CMK (cell line): Measurements from ENCODE around the gene PRDX5.

Experiments used
- DNase-seq: peaks from one replicate; pipeline ENCODE4 v3.0.0-alpha.2; 2010; ENCODE audit warnings: low read depth

PRDX5 gene

DNA sequence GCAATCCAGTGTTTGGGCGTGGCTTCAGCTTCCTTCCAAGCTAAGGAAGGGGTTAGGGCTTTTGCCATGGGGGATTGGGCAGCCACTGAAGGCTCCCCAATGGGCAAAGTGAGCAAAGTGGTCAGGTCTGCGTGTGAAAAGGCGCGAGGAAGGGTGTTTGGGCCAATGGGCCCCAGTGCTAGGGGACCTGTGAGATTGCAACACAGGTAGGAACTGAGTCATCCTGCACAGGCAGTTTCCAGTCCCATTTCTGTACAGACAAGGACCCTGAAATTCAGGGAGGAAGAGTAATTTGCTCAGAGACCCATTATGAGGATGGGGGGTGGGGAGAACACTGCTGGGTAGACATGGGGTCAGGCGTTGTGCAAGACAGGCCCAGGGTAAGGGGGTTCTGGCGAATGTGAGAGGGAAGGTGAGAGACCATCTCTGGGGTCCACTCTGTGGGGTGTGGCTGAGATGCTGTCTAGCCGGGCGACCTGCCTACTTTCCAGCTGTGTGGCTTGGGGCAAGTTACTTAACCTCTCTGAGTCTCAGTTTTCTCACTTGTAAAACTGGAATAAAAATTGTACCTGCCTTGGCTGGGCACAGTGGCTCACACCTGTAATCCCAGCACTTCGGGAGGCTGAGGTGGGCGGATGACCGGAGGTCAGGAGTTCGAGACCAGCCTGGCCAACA is 29.4 kb downstream of the PRDX5 start:
- no peak for DNase-seq

DNA sequence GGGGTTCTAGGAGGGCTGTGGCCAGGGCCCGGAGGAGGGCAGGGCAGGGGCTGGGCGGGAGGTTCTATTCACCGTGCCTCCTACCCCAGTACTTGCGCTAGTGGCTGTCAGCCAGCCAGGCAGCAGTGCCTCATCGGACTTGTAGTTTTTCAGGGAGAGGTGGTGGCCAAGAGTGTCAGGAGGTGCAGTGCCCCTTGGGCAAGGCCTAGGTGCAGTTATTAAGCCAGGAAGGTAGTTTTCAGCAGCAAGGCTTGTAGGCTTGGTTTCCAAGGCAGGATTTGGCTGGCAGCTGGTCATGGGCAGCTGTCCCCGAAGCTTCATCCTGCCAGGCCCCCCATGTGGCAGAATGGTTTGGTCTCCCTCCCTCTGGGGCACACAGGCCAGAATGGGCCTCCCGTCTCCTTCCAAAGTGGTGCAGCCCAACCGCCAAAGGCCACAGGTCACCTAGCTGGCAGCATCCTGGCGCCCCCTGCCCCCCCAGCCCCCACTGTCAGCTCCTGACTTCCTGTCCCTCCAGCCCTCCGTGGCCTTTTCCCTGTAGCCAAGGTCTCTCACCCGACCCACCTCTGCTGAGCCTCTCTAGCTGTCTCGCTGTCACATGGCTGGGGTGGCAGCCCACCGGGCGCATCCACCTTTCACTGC is 30.6 kb downstream of the PRDX5 start:
- DNase-seq = no peak

GRCh38 chr11:64349025-64349387 is 31.1 kb downstream of the PRDX5 start:
- no peak for DNase-seq

- DNase-seq = no peak
Observed at GRCh38 chr11:64349404-64349803, 31.5 kb downstream of the PRDX5 start.

DNA sequence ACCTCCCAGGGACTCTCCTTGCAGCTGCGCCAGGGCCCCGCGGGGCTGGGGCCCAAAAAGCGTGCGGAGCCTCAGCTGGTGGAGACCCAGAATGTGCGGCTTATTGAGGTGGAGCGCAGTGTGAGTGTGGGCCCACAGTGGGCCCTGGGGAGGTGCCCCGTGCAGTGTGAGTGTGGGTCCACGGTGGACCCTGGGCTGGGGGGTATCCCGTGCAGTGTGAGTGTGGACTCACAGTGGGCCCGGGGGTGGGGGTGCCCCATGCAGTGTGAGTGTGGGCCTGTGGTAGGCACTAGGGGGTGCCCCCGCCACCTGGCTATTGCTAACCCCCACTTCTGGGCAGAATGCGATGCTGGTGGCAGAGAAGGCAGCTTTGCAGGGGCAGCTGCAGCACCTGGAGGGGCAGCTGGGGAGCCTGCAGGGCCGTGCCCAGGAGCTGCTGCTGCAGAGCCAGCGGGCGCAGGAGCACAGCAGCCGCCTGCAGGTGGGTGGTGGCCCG is 33.3 kb downstream of the PRDX5 start:
- no peak for DNase-seq

DNA sequence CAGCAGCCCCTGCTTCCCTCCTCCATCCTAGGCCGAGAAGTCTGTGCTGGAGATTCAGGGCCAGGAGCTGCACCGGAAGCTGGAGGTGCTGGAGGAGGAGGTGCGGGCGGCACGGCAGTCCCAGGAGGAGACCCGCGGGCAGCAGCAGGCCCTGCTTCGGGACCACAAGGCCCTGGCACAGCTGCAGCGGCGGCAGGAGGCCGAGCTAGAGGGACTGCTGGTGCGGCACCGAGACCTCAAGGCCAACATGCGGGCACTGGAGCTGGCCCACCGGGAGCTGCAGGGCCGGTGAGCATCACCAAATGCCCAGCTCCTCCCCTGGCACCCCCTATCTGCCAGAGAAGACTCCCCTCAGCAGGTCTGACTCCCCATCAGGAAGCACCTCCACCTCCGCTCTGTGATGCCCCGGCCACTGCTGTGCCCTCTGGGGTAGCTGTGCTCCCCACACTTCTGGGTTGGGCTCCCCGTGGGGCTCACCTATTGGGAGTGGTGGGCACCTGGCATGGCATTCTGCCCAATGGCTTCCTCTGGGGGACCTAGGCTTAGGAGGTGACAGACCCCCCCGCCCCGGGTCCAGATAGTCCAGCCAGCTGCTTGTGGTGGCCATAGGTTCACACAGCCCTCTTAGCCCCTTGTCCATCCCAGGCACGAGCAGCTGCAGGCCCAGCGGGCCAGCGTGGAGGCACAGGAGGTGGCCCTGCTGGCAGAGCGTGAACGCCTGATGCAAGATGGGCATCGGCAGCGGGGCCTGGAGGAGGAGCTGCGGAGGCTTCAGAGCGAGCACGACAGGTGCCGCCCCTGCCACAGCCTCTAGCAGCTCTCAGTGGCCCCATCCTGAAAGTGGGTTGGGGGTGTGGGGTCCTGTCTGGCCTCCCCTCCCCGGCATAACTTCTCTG is 34.4 kb downstream of the PRDX5 start:
- no peak for DNase-seq

GRCh38 chr11:64352995-64353714 is 35.2 kb downstream of the PRDX5 start:
- no peak for DNase-seq

- DNase-seq = no peak
Observed at GRCh38 chr11:64353715-64354506, 36.0 kb downstream of the PRDX5 start.

GRCh38 chr11:64355078-64355940 is 37.4 kb downstream of the PRDX5 start:
- peak; percentile 91 for DNase-seq

GRCh38 chr11:64356498-64357411 is 38.8 kb downstream of the PRDX5 start:
- DNase-seq = no peak

DNA sequence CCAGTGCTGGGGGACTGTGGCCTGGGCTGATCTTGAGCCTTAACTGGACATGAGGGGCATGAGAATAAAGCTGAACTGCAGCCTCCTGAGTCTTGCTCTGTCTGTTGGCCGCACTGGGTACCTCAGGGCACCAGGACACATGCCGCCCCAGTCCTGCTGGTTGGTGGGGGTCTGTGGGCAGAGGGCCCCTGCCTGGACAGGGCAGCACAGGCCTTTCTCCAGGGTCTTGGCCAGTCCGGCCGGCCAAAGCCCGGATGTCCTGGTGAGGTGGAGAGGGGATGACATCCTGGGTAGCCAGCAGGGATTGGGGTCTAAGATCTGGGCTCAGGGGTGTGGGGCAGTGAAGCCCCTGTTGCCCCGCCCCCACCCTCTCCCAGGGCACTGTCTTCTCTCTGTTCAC is 39.5 kb downstream of the PRDX5 start:
- DNase-seq = no peak

DNA sequence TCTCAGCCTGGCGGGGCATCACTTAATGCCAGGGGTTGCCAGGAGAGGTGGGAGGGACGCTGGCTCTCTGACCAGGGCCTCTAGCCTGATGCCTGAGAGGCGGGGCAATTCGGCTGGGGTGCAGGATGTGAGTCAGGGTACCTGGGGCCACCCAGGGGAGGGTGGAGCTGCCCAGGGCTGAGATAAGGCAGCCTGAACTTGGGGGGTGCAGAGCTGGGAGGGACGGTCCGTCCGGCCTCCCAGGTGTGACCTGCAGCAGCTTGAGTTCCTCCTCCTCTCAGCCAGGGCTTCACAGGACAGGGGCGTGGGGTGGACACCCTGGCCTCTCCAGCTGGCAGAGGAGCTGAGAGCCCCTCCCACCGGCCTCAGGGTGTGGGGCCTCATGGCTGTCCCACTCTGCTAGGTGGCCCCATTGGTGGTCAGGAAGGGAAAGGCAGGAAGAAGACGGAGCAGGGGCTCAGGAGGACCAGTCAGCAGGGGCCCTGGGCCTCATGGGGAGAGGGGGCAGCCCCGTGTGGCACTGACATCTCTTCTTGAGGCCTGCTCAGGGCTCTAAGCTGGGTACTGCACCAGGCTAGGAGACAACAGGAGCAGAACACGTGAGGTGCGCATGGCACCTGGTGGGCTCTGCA is 40.1 kb downstream of the PRDX5 start:
- no peak for DNase-seq

- no peak for DNase-seq
Observed at GRCh38 chr11:64358536-64358906, 40.6 kb downstream of the PRDX5 start.

GRCh38 chr11:64358907-64359711 is 41.2 kb downstream of the PRDX5 start, which contains the start of gene RPS6KA4:
Gene RPS6KA4 (plus strand): TSS chr11:64359162. CDS start chr11:64359236, 74 bp downstream.
- DNase-seq = no peak

DNA sequence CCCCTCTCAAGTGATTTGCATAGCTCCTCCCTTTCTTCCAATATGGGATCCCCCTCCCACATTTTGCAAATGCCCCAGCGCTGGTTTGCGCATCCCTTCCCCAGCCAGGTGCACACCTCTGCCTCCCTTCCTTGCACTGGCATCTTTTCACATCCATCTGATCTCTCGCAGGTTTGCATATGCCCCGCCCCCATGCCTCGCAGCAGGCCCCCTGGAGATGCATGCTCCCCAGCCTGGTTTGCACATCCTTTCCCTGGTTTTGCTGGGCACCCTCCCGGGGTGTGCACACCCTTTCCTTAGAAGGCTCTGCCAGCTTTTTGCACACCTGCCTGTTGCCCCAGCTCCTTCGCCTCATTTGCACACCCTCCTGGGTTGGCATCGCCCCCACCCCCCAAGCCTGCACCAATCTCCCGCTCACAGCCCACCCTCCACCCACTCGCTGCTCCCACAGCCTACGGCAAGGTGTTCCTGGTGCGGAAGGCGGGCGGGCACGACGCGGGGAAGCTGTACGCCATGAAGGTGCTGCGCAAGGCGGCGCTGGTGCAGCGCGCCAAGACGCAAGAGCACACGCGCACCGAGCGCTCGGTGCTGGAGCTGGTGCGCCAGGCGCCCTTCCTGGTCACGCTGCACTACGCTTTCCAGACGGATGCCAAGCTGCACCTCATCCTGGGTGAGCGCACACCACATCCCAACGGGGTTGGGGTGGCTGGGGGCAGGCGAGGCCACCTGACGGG is 42.0 kb downstream of the PRDX5 start:
- DNase-seq = no peak

DNA sequence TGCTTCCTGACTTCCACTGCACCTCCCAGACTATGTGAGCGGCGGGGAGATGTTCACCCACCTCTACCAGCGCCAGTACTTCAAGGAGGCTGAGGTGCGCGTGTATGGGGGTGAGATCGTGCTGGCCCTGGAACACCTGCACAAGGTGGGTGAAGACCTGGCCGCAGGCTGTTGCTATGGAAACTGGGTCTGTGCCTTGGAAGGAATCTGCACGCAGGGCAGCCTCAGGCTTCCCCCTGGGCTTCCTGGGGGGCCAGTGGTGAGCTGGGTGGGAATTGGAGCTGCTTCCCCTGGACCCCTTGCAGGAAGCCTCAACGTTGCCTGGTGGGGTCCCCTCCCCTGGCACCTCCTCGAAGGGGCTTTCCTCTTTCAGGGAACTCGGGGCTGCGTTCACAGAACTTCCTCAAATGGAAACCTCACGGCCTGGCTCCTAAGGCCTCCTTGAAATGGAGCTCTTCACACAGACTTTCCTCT is 42.6 kb downstream of the PRDX5 start:
- no peak for DNase-seq

DNA sequence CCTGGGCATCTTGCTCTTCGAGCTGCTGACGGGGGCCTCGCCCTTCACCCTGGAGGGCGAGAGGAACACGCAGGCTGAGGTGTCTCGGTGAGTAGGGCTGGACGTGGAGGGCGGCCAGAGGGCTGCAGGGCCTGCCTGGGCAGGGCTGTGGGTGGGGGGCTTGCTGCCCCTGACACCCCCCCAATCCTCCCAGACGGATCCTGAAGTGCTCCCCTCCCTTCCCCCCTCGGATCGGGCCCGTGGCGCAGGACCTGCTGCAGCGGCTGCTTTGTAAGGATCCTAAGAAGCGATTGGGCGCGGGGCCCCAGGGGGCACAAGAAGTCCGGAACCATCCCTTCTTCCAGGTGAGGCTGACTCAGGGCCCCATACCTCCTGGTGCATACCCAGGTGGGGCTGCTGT is 43.7 kb downstream of the PRDX5 start:
- no peak for DNase-seq
